Mucosa of descending colon (tissue), 3 donors: ENCODE data around the gene JAZF1. TPM values are rescaled to one million over a fixed set of nuclear protein-coding genes. Genes with fewer than 3 reads are reported as not detected.

Experiments used
- ATAC-seq: fragments of 200-7000 bp; cut with Tn5 transposase; one replicate; pipeline ENCODE4 v1.9.1; 2020; ENCODE audit warnings: mild to moderate bottlenecking, moderate library complexity
- DNase-seq, 3 donors: peaks; one replicate each; pipeline ENCODE4 v3.0.0-alpha.2; 2020
- H3K36me3 ChIP-seq: fragments of 200-600 bp; one replicate; pipeline ENCODE4 v1.8.0; 2021; ENCODE audit warnings: low read depth, mild to moderate bottlenecking
- H3K4me1 ChIP-seq: fragments of 200-600 bp; one replicate; pipeline ENCODE4 v1.8.0; 2021; ENCODE audit warnings: low read depth, mild to moderate bottlenecking
- H3K4me3 ChIP-seq: fragments of 200-600 bp; one replicate; pipeline ENCODE4 v1.8.0; 2021; ENCODE audit warnings: mild to moderate bottlenecking
- H3K9me3 ChIP-seq: fragments of 200-600 bp; one replicate; pipeline ENCODE4 v1.8.0; 2021; ENCODE audit warnings: mild to moderate bottlenecking
- CTCF ChIP-seq: fragments of 200-600 bp; IDR thresholded peaks from one replicate; pipeline ENCODE4 v1.8.0; 2022; ENCODE audit warnings: antibody characterized with exemption, mild to moderate bottlenecking
- intact Hi-C, 2 donors: fragments of 100-400 bp; cut with DNase I in 1 of 2; cut with micrococcal nuclease in 1 of 2; formaldehyde crosslinking; loops; one replicate each; pipeline versions ENCODE4 v1.11.0 to v1.11.1; 2022; cut with DNase I, micrococcal nuclease
- total RNA-seq, 3 donors: library from RNA; stranded (reverse); fragmentation: NEBNext Ultra II Directional in 2 of 3; extraction: Animal tissue kit (Norgen Biotek cat#: 25700) in 2 of 3; gene quantifications; one replicate each; pipeline versions ENCODE4 v1.2.1 to v1.2.4, GENCODE V29; 2021 to 2023
- donor health status: DM: no; HTN: no; CAD: no; lungs with moderate emphysema.
- donor health status: DM: no; HTN: no; CAD: no.
- donor health status: DM: no; HTN: yes; CAD: no.

JAZF1 gene
- total RNA-seq, 3 donors from 2014 or later: 4.9 to 68.4 (median 6.4) TPM

DNA sequence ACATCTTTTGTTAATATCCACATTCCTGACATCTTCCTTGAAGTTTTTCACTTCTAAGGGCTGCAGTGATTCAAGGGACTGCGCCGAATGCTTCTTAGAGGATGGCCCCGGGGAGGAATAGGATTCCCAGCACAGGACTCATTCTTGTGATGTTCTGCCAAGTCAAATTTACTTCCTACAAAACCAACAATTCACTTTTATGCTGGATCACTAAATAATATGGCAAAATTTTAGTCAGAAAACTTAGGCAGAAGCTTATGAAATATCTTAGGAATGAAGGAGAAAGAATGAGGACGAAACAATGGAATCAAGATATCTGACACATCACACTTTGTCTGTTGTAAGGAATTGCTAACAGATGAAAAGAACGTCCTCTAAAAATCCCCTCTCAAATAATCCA, 151.5 kb downstream of the JAZF1 start:
- ATAC-seq (no peak), DNase-seq (no peak)
- Histone ChIP-seq H3K9me3 (no peaks in the 10 kb centered on the region), H3K36me3 (no peaks in the 10 kb centered on the region), H3K4me1 (no peaks in the 10 kb centered on the region), H3K4me3 (no peak overlapping the region)
- no peak for TF ChIP-seq CTCF
- intact Hi-C loops: loop anchor here in 1 of 2 donors (10.0 kb wide), 1 partner anchor 834 kb away; no protein-coding TSS in a partner anchor

DNA sequence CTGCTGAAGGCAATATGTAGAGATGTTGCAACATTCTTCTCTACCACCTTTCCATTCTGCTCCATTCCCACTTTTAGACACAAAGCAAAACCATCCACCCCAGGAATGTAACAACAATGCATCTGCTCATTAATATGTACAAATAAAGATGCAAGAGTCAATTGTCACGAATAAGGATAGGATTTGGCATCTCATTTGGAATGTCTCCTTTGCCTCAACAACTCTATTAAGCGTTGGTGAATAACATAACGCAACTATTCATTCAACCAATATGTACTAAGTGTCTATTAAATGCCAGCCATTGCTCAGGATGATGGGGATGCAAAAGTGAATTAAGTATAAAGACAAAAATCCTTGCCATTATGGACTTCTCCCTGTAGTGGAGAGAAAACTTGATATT, 152.1 kb downstream of the JAZF1 start:
- ATAC-seq (no peak), DNase-seq (no peak)
- Histone ChIP-seq H3K9me3 (no peaks in the 10 kb centered on the region), H3K4me1 (no peaks in the 10 kb centered on the region), H3K4me3 (no peak overlapping the region), H3K36me3 (no peaks in the 10 kb centered on the region)
- intact Hi-C loops: loop anchor here in 1 of 2 donors (10.0 kb wide), 1 partner anchor 834 kb away; no protein-coding TSS in a partner anchor
- no peak for TF ChIP-seq CTCF

DNA sequence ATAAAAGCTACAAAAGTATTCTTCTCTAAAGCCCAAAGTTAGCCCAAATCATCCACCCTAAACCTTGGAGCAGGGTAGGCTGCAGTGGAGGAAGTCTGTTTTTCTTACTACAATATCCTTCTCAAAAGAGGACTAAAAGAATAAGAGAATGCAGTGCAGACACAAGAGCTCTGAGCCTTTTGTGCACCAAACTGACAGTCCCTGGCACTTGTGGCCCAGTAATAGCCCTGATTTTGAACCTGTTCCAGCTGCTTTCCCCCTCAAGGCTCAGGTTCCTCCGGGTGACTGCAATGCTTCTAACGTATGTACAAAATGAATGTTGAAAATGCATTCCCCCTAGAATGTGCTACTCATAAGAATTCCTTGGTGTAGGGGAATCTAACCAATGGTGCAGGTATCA, 154.4 kb downstream of the JAZF1 start:
- intact Hi-C loops: loop anchor here in 1 of 2 donors (10.0 kb wide), 1 partner anchor 831 kb away; no protein-coding TSS in a partner anchor
- DNase-seq: no peak
- H3K4me1 ChIP-seq: no peaks in the 10 kb centered on the region

GRCh38 chr7:28024786-28025334, 155.7 kb downstream of the JAZF1 start:
- DNase-seq (no peak), ATAC-seq (no peak)
- Histone ChIP-seq H3K4me1 (no peaks in the 10 kb centered on the region), H3K36me3 (no peaks in the 10 kb centered on the region), H3K9me3 (no peaks in the 10 kb centered on the region), H3K4me3 (no peak overlapping the region)
- intact Hi-C loops: loop anchor here in 1 of 2 donors (10.0 kb wide), 1 partner anchor 830 kb away; no protein-coding TSS in a partner anchor
- no peak for TF ChIP-seq CTCF

More for the DNA sequence above, 154.4 kb downstream of the JAZF1 start:
- no peak for TF ChIP-seq CTCF
- Histone ChIP-seq H3K9me3 (no peaks in the 10 kb centered on the region), H3K4me3 (no peak overlapping the region), H3K36me3 (no peaks in the 10 kb centered on the region)
- no peak for ATAC-seq

GRCh38 chr7:28020302-28020940, 160.2 kb downstream of the JAZF1 start:
- ATAC-seq (peak; percentile 97), DNase-seq (peak; percentile 51 to 74 (median 61))
- peak; percentile 70 for TF ChIP-seq CTCF
- Histone ChIP-seq H3K36me3 (no peaks in the 10 kb centered on the region), H3K4me1 (no peaks in the 10 kb centered on the region), H3K9me3 (no peaks in the 10 kb centered on the region), H3K4me3 (no peak overlapping the region)
- intact Hi-C loops: loop anchor here in 1 of 2 donors (10.0 kb wide), 1 partner anchor 826 kb away; no protein-coding TSS in a partner anchor
